Transverse colon (tissue), 3 donors: ENCODE data around the gene ZNF408.

Experiments
- EP300 ChIP-seq: sonication (generic); formaldehyde crosslinking; IDR thresholded peaks from one replicate; pipeline ENCODE4 v1.6.1; 2017; ENCODE audit warnings: antibody characterized with exemption, low read depth
- TF ChIP-seq, protein P1 (sequence below), 5 experiments: fragments of 200-600 bp in 3 of 5; fragments of 450-650 bp in 2 of 5; sonication (generic) in 3 of 5; IDR thresholded peaks; 1 replicate in 2 of 5; 2 replicates in 3 of 5; pipeline ENCODE4 v1.5.1; 2016 to 2017; ENCODE audit warnings: antibody characterized with exemption in 5 of 5, inconsistent platforms in 3 of 5, mild to moderate bottlenecking in 2 of 5, moderate library complexity in 1 of 5

DNA sequence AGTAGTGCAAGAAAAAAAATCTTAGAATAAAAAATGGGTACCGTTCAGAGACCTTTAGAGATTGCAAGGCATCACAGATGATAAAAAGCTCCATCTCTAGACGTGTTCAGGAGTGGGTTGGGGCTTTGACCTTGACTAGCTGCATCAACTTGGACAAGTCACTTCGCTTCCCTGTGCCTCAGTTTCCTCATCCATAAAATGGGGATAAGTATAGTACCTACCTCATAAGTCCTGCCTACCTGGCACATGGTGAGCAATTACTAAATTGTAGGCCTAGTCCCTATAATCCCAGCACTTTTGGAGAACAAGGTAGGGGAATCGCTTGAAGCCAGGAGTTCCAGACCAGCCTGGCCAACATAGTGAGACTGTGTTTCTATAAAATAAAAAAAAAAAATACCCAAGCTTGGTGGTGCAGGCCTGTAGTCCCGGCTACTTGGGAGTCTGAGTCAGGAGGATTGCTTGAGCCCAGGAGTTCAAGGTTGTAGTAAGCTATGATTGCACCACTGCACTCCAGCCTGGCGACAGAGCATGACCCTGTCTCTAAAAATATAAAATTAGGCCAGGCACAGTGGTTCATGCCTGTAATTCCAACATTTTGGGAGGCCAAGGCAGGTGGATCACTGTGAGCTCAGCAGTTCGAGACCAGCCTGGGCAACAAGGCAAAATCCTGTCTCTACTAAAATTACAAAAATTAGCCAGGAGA lies 12.2 kb downstream of the ZNF408 start:
- TF ChIP-seq, protein P1, sequence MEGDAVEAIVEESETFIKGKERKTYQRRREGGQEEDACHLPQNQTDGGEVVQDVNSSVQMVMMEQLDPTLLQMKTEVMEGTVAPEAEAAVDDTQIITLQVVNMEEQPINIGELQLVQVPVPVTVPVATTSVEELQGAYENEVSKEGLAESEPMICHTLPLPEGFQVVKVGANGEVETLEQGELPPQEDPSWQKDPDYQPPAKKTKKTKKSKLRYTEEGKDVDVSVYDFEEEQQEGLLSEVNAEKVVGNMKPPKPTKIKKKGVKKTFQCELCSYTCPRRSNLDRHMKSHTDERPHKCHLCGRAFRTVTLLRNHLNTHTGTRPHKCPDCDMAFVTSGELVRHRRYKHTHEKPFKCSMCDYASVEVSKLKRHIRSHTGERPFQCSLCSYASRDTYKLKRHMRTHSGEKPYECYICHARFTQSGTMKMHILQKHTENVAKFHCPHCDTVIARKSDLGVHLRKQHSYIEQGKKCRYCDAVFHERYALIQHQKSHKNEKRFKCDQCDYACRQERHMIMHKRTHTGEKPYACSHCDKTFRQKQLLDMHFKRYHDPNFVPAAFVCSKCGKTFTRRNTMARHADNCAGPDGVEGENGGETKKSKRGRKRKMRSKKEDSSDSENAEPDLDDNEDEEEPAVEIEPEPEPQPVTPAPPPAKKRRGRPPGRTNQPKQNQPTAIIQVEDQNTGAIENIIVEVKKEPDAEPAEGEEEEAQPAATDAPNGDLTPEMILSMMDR (IDR thresholded peaks at IDR 0.05) = no peak
- no peak for TF ChIP-seq EP300
